Caco-2 (cell line): Measurements from ENCODE around the gene UQCRC2. TPM values are rescaled to one million over a fixed set of nuclear protein-coding genes. Genes with fewer than 3 reads are reported as not detected.

Source experiments
- BruUV-seq: library from RNA; stranded (reverse); fragments of 400-500 nt; replicated peaks from 2 replicates; lab custom pipeline; 2021; lab: Mats Ljungman, UMichigan
- CTCF ChIA-PET: fragments of 300-600 bp; sonication (Branson Sonifier 250); formaldehyde crosslinking; loops from one replicate; lab custom pipeline; 2022; ENCODE audit warnings: antibody characterized with exemption; lab: Charles Lee
- POLR2A ChIA-PET: fragments of 300-600 bp; sonication (Branson Sonifier 250); formaldehyde crosslinking; loops from one replicate; lab custom pipeline; 2022; ENCODE audit warnings: antibody characterized with exemption; lab: Charles Lee
- DNase-seq, 2 experiments: peaks; one replicate each; pipeline versions ENCODE4 v3.0.0 to v3.0.0-alpha.2; 2020 to 2022
- H3K27me3 ChIP-seq: replicated peaks from 2 replicates; pipeline ENCODE4 v1.6.0; 2011; ENCODE audit warnings: low read length; ENCODE audit not compliant: control insufficient read depth, insufficient read depth
- H3K36me3 ChIP-seq: 2 replicates; pipeline ENCODE4 v1.5.1; 2011; ENCODE audit warnings: low read length; ENCODE audit not compliant: control insufficient read depth, insufficient read depth
- H3K4me1 ChIP-seq: fragments of 250-450 bp; sonication (Bioruptor Pico); 2 replicates; pipeline ENCODE4 v1.5.1; 2020; ENCODE audit warnings: mild to moderate bottlenecking
- H3K4me3 ChIP-seq: 2 replicates; pipeline ENCODE4 v1.5.1; 2011; ENCODE audit warnings: low read depth, mild to moderate bottlenecking, control low read depth, low read length
- H3K9me3 ChIP-seq: fragments of 250-450 bp; sonication (Bioruptor Pico); 2 replicates; pipeline ENCODE4 v1.5.1; 2020; ENCODE audit warnings: mild to moderate bottlenecking, moderate library complexity
- H3K27ac Mint-ChIP-seq: one replicate; pipeline ENCODE4 v1.8.0; 2022; ENCODE audit warnings: mixed read lengths; ENCODE audit not compliant: unreplicated experiment
- H3K27me3 Mint-ChIP-seq: one replicate; pipeline ENCODE4 v1.8.0; 2022; ENCODE audit warnings: mixed read lengths; ENCODE audit not compliant: insufficient read depth, unreplicated experiment
- H3K36me3 Mint-ChIP-seq: one replicate; pipeline ENCODE4 v1.8.0; 2022; ENCODE audit warnings: mild to moderate bottlenecking, mixed read lengths; ENCODE audit not compliant: insufficient read depth, unreplicated experiment
- H3K4me1 Mint-ChIP-seq: one replicate; pipeline ENCODE4 v1.8.0; 2022; ENCODE audit warnings: low read depth, mixed read lengths; ENCODE audit not compliant: unreplicated experiment
- H3K4me3 Mint-ChIP-seq: one replicate; pipeline ENCODE4 v1.8.0; 2022; ENCODE audit warnings: mild to moderate bottlenecking, moderate library complexity, mixed read lengths; ENCODE audit not compliant: unreplicated experiment
- H3K9me3 Mint-ChIP-seq: one replicate; pipeline ENCODE4 v1.8.0; 2022; ENCODE audit warnings: mixed read lengths; ENCODE audit not compliant: unreplicated experiment
- intact Hi-C: fragments of 100-400 bp; cut with micrococcal nuclease; formaldehyde crosslinking; loops from one replicate; pipeline ENCODE4 v1.10.0; 2022; ENCODE audit not compliant: unreplicated experiment
- total RNA-seq: library from RNA; stranded (reverse); gene quantifications from 2 replicates; pipeline ENCODE4 v1.2.3, GENCODE V29; 2022
- TF ChIP-seq, protein P1 (sequence below), 2 experiments: fragments of 200-600 bp in 1 of 2; IDR thresholded peaks; 1 replicate in 1 of 2; 2 replicates in 1 of 2; pipeline versions ENCODE4 v1.5.1 to v1.8.0; 2011 to 2022; ENCODE audit warnings: antibody characterized with exemption in 1 of 2, control low read depth in 1 of 2, inconsistent platforms in 1 of 2, low read depth in 1 of 2, low read length in 1 of 2, mild to moderate bottlenecking in 1 of 2, moderate library complexity in 1 of 2; ENCODE audit not compliant: insufficient read depth in 1 of 2, severe bottlenecking in 1 of 2, unreplicated experiment in 1 of 2

UQCRC2 gene
- total RNA-seq, 1 experiment from 2014 or later: 225 TPM

DNA sequence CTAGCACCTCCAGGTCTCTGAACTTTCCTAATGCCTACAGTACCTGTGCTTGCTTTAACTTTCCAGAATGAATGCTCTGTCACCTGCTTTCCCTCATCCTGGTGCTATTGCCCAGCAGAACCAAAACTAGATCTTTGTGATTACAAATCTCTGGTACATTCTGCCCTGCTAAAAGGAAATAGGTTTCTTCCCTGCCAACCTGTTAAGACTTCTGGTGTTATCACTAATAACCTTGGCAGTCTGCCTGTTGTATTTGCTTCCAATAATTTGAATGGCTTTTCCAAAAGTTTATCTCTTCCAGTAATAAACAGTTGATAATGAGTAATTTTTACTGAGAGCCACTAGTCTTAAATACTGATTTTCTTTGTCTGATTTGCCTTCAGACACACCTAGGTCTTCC lies 32.4 kb downstream of the UQCRC2 start:
- H3K36me3 Mint-ChIP-seq: peaks cover 35% of the 10 kb centered on the region
- H3K4me1 Mint-ChIP-seq: no peaks in the 10 kb centered on the region
- ChIA-PET POLR2A (no interaction called here), CTCF (no interaction called here)
- H3K9me3 Mint-ChIP-seq: no peaks in the 10 kb centered on the region
- BruUV-seq: no TSS peak
- no peaks in the 10 kb centered on the region for H3K27me3 Mint-ChIP-seq
- no peaks in the 10 kb centered on the region for H3K4me1 ChIP-seq
- intact Hi-C loops: no loop called here
- DNase-seq: no peak
- H3K27ac Mint-ChIP-seq: no peak overlapping the region
- no peak overlapping the region for H3K4me3 Mint-ChIP-seq
- no peak overlapping the region for H3K4me3 ChIP-seq
- no peaks in the 10 kb centered on the region; the same call in 1 of the 2 replicates for H3K36me3 ChIP-seq
- no peaks in the 10 kb centered on the region for H3K9me3 ChIP-seq
- H3K27me3 ChIP-seq: no peaks in the 10 kb centered on the region
- TF ChIP-seq, protein P1, sequence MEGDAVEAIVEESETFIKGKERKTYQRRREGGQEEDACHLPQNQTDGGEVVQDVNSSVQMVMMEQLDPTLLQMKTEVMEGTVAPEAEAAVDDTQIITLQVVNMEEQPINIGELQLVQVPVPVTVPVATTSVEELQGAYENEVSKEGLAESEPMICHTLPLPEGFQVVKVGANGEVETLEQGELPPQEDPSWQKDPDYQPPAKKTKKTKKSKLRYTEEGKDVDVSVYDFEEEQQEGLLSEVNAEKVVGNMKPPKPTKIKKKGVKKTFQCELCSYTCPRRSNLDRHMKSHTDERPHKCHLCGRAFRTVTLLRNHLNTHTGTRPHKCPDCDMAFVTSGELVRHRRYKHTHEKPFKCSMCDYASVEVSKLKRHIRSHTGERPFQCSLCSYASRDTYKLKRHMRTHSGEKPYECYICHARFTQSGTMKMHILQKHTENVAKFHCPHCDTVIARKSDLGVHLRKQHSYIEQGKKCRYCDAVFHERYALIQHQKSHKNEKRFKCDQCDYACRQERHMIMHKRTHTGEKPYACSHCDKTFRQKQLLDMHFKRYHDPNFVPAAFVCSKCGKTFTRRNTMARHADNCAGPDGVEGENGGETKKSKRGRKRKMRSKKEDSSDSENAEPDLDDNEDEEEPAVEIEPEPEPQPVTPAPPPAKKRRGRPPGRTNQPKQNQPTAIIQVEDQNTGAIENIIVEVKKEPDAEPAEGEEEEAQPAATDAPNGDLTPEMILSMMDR (IDR thresholded peaks at IDR 0.05; ENCODE audit: insufficient read depth in 1 of 2, low read depth in 1 of 2, low read length in 1 of 2, severe bottlenecking in 1 of 2, unreplicated experiment in 1 of 2): no peak

DNA sequence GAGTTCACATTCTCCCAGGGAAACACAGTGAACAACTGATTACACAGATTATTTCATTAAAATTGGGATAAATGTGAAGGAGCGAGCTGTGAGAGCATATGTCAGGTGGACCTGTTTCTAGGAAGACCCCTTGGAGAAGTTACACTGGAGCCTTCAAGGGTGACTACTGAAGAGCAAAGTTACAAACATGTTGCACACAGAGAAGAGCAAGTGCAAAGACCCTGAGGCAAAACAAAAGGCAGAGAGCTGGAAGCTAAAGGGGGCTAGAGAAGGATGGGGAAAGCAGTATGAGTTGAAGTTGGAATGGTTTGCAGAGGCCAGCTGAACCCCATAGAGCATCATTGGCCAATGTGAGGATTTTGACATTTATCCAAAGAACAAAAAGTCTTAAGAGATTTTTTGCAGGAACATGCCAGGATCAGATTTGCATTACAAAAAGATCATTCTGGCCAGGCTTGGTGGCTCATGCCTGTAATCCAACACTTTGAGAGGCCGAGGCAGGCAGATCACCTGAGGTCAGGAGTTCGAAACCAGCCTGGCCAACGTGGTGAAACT lies 33.6 kb downstream of the UQCRC2 start:
- H3K4me1 Mint-ChIP-seq: no peaks in the 10 kb centered on the region

DNA sequence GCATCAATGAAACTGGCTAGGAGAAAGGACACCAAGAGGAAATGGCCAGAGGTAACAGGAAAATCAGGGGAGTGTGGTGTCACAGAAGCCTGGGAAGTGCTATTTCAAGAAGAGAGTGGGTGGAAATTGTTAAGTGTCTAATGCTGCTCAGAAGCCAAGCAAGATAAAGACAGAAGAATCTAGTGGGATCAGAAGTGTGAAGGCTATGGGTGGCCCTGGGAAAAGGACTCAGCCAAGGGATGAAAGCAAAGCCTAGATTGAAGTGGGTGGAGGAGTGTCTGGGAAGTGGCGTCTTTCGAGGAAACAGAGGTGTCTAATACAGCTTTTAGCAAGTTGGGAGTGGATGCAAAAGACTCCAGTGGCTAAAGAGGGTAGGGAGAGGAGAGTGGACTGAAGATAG lies 34.3 kb downstream of the UQCRC2 start:
- no peak overlapping the region for H3K27ac Mint-ChIP-seq
- POLR2A ChIA-PET: no interaction called here
- no peaks in the 10 kb centered on the region for H3K9me3 ChIP-seq

More for the DNA sequence above, 33.6 kb downstream of the UQCRC2 start:
- Mint-ChIP-seq H3K27ac (no peak overlapping the region), H3K36me3 (peaks cover 26% of the 10 kb centered on the region), H3K27me3 (no peaks in the 10 kb centered on the region), H3K4me3 (no peak overlapping the region), H3K9me3 (no peaks in the 10 kb centered on the region)
- H3K27me3 ChIP-seq: no peaks in the 10 kb centered on the region
- BruUV-seq: no TSS peak
- no peak for DNase-seq
- H3K4me3 ChIP-seq: no peak overlapping the region
- H3K4me1 ChIP-seq: no peaks in the 10 kb centered on the region
- no peaks in the 10 kb centered on the region; the same call in 1 of the 2 replicates for H3K36me3 ChIP-seq
- intact Hi-C loops: no loop called here
- CTCF ChIA-PET: no interaction called here
- H3K9me3 ChIP-seq: no peaks in the 10 kb centered on the region
- POLR2A ChIA-PET: no interaction called here
- TF ChIP-seq, protein P1 (IDR thresholded peaks at IDR 0.05; ENCODE audit: insufficient read depth in 1 of 2, low read depth in 1 of 2, low read length in 1 of 2, severe bottlenecking in 1 of 2, unreplicated experiment in 1 of 2): no peak

More for the DNA sequence above, 34.3 kb downstream of the UQCRC2 start:
- DNase-seq: no peak
- Histone ChIP-seq H3K27me3 (no peaks in the 10 kb centered on the region), H3K4me1 (no peaks in the 10 kb centered on the region), H3K36me3 (no peaks in the 10 kb centered on the region; the same call in 1 of the 2 replicates), H3K4me3 (no peak overlapping the region)
- H3K36me3 Mint-ChIP-seq: peaks cover 18% of the 10 kb centered on the region
- H3K27me3 Mint-ChIP-seq: no peaks in the 10 kb centered on the region
- TF ChIP-seq, protein P1 (IDR thresholded peaks at IDR 0.05; ENCODE audit: insufficient read depth in 1 of 2, low read depth in 1 of 2, low read length in 1 of 2, severe bottlenecking in 1 of 2, unreplicated experiment in 1 of 2): no peak
- no peak overlapping the region for H3K4me3 Mint-ChIP-seq
- CTCF ChIA-PET: no interaction called here
- no TSS peak for BruUV-seq
- intact Hi-C loops: no loop called here
- no peaks in the 10 kb centered on the region for H3K4me1 Mint-ChIP-seq
- no peaks in the 10 kb centered on the region for H3K9me3 Mint-ChIP-seq
